Prostate gland (tissue), 2 donors: ENCODE results near the gene CSNK1G2.

Experiments used
- CTCF ChIP-seq, 4 experiments: fragments of 200-600 bp in 2 of 4; fragments of 450-650 bp in 2 of 4; sonication (generic) in 2 of 4; IDR thresholded peaks; 1 replicate in 3 of 4; 2 replicates in 1 of 4; pipeline ENCODE4 v1.5.1; 2016 to 2019; ENCODE audit warnings: antibody characterized with exemption in 4 of 4, mild to moderate bottlenecking in 2 of 4, moderate library complexity in 2 of 4
- POLR2A ChIP-seq: fragments of 450-650 bp; IDR thresholded peaks from one replicate; pipeline ENCODE4 v1.6.1; 2016; ENCODE audit warnings: antibody characterized with exemption, mild to moderate bottlenecking
- POLR2AphosphoS5 ChIP-seq: sonication (generic); formaldehyde crosslinking; IDR thresholded peaks from one replicate; pipeline ENCODE4 v1.6.1; 2017; ENCODE audit warnings: antibody characterized with exemption

DNA sequence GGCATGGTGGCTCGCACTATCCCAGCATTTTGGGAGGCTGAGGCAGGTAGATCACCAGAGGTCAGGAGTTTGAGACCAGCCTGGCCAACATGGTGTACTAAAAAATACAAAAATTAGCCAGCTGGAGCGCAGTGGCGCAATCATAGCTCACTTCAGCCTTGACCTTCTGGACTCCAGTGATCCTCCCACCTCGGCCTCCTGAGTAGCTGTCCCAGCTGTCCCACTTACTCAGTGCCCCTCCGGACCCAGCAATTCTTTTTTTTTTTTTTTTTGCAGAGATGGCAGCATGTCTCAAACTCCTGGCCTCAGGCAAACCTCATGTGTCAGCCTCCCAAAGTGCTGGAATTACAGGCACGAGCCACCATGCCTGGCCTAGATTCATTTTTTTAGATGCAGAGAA lies 38.0 kb upstream of the CSNK1G2 start:
- TF ChIP-seq CTCF (IDR thresholded peaks at IDR 0.05) = no peak
- no peak for TF ChIP-seq POLR2AphosphoS5
- no peak for TF ChIP-seq POLR2A
